ENCODE measurements around the gene PBX4.
A peak's percentile ranks its signal among the peaks of the same experiment; 100 is the strongest.

The PBX4 gene

GRCh38 chr19:19529783-19530422, 88.6 kb downstream of the PBX4 start:
- Histone ChIP-seq H3K4me3 (ENCODE audit: low read depth, low read length) (no peak overlapping the region), H3K9me3 (ENCODE audit: control insufficient read depth, insufficient read depth, low read depth, low read length) (no peaks in the 10 kb centered on the region), H3K4me1 (ENCODE audit: control insufficient read depth, insufficient read depth, low read length) (no peaks in the 10 kb centered on the region), H3K36me3 (ENCODE audit: control insufficient read depth in 2 of 2, insufficient read depth in 1 of 2, low read length in 2 of 2) (peaks cover 10 to 64% of the 10 kb centered on the region in 2 experiments; a peak in 2 of 3 replicates), H3K27ac (ENCODE audit: extremely low read depth, low read depth, low read length) (no peak overlapping the region)
- TF ChIP-seq ZNF184 (tag by site-specific recombination; IDR thresholded peaks at IDR 0.05) (no peak), BCL6B (tag by site-specific recombination; IDR thresholded peaks at IDR 0.05) (no peak), ZBTB17 (tag by site-specific recombination; IDR thresholded peaks at IDR 0.05) (no peak)
- CTCF ChIA-PET = interaction anchor here (0.6 to 7.3 kb wide), 4 partner anchors 24 to 324 kb away, joined by 3 to 75 read pairs (median 26); partner anchors contain the start of gene GMIP
- POLR2A ChIA-PET = interaction anchor here (1.4 to 2.2 kb wide), 2 partner anchors 13 to 292 kb away, joined by 3 to 6 read pairs; partner anchors contain the start of genes NDUFA13, TSSK6 and ZNF506

GRCh38 chr19:19528721-19529490, 89.6 kb downstream of the PBX4 start, which contains the start of gene YJEFN3:
Gene YJEFN3 (plus strand): TSS chr19:19528911. CDS start chr19:19528933, 22 bp downstream.
- H3K36me3 ChIP-seq (ENCODE audit: control insufficient read depth in 2 of 2, insufficient read depth in 1 of 2, low read length in 2 of 2) = peaks cover 5 to 67% of the 10 kb centered on the region in 2 experiments; a peak in 2 of 3 replicates
- no peaks in the 10 kb centered on the region for H3K4me1 ChIP-seq (ENCODE audit: control insufficient read depth, insufficient read depth, low read length)
- CTCF ChIA-PET = interaction anchor here (0.6 to 7.3 kb wide), 5 partner anchors 25 to 1531 kb away, joined by 3 to 75 read pairs (median 3); partner anchors contain the start of gene GMIP
- H3K27ac ChIP-seq (ENCODE audit: extremely low read depth, low read depth, low read length) = no peak within 1 kb of the TSS
- no peaks in the 10 kb centered on the region for H3K9me3 ChIP-seq (ENCODE audit: control insufficient read depth, insufficient read depth, low read depth, low read length)
- no peak within 1 kb of the TSS for H3K4me3 ChIP-seq (ENCODE audit: low read depth, low read length)
- POLR2A ChIA-PET = interaction anchor here (0.6 to 2.2 kb wide), 4 partner anchors 12 to 441 kb away, joined by 3 to 6 read pairs (median 3); partner anchors contain the start of genes NDUFA13, TSSK6 and ZNF506
- 0 out of 2 replicates have a peak, but pooled peaks have one; percentile 24 for TF ChIP-seq ZNF341 (tag by site-specific recombination; IDR thresholded peaks at IDR 0.05; ENCODE audit: low read depth)
- TF ChIP-seq IKZF3 (tag by site-specific recombination; IDR thresholded peaks at IDR 0.05) = peak; percentile 26; the same call in 1 of the 2 replicates
- TF ChIP-seq ZSCAN16 (tag by site-specific recombination; IDR thresholded peaks at IDR 0.05) = no peak
- TF ChIP-seq ZNF530 (tag by site-specific recombination; IDR thresholded peaks at IDR 0.05; ENCODE audit: low read depth) = no peak

GRCh38 chr19:19527674-19528625, 90.5 kb downstream of the PBX4 start:
- H3K4me3 ChIP-seq (ENCODE audit: low read depth, low read length) = no peak overlapping the region
- no peaks in the 10 kb centered on the region for H3K9me3 ChIP-seq (ENCODE audit: control insufficient read depth, insufficient read depth, low read depth, low read length)
- ChIA-PET POLR2A (interaction anchor here (2.2 kb wide), 1 partner anchor 11 kb away, joined by 6 read pairs; the partner anchor contains the start of genes NDUFA13 and TSSK6), CTCF (no interaction called here)
- H3K4me1 ChIP-seq (ENCODE audit: control insufficient read depth, insufficient read depth, low read length) = no peaks in the 10 kb centered on the region
- no peak for TF ChIP-seq ZNF292 (tag by site-specific recombination; IDR thresholded peaks at IDR 0.05; ENCODE audit: borderline replicate concordance, low read depth)
- no peak for TF ChIP-seq ZNF544 (tag by site-specific recombination; IDR thresholded peaks at IDR 0.05)
- no peak for TF ChIP-seq ZNF777 (tag by site-specific recombination; IDR thresholded peaks at IDR 0.05; ENCODE audit: borderline replicate concordance)
- TF ChIP-seq ZNF404 (tag by site-specific recombination; IDR thresholded peaks at IDR 0.05) = no peak
- TF ChIP-seq MEIS1 (CRISPR knock-in tag; IDR thresholded peaks at IDR 0.05; ENCODE audit: borderline replicate concordance) = no peak
- TF ChIP-seq ZNF16 (tag by site-specific recombination; IDR thresholded peaks at IDR 0.05; ENCODE audit: low read depth) = no peak
- no peak for TF ChIP-seq ZNF76 (tag by site-specific recombination; IDR thresholded peaks at IDR 0.05; ENCODE audit: borderline replicate concordance, low read depth)
- no peak for TF ChIP-seq KLF8 (tag by site-specific recombination; IDR thresholded peaks at IDR 0.05)
- H3K36me3 ChIP-seq (ENCODE audit: control insufficient read depth in 2 of 2, insufficient read depth in 1 of 2, low read length in 2 of 2) = peaks cover 13 to 70% of the 10 kb centered on the region in 2 experiments; a peak in 2 of 3 replicates
- H3K27ac ChIP-seq (ENCODE audit: extremely low read depth, low read depth, low read length) = no peak overlapping the region
